H1 (cell line): Measurements from ENCODE around the gene RAB14. TPM values are rescaled to one million over a fixed set of nuclear protein-coding genes. Genes with fewer than 3 reads are reported as not detected.

Experiments
- POLR2A ChIP-seq, 2 experiments: IDR thresholded peaks; 1 replicate in 1 of 2; 2 replicates in 1 of 2; pipeline ENCODE4 v1.6.1; 2011; ENCODE audit warnings: low read depth in 2 of 2, low read length in 2 of 2, mild to moderate bottlenecking in 2 of 2; ENCODE audit errors: control extremely low read depth in 1 of 2
- POU5F1 ChIP-seq: IDR thresholded peaks from 2 replicates; pipeline ENCODE4 v1.6.1; 2011; ENCODE audit warnings: low read depth, mild to moderate bottlenecking, low read length, moderate library complexity
- polyA plus RNA-seq, 7 experiments: library from polyadenylated mRNA; depleted of rRNA in 3 of 7; stranded (reverse) in 5 of 7; unstranded in 2 of 7; fragments of >200 nt in 5 of 7; fragments of 200-250 nt in 2 of 7; gene quantifications; 1 replicate in 5 of 7; 2 replicates in 1 of 7; 4 replicates in 1 of 7; pipeline versions ENCODE4 v1.2.1 to v1.2.3, GENCODE V29; 2011 to 2013; ENCODE audit warnings: missing spikeins in 2 of 7, mixed read lengths in 2 of 7
- total RNA-seq: library from RNA; stranded (reverse); fragmentation: NEBNext Ultra II Directional; extraction: Animal tissue kit (Norgen Biotek cat#: 25700); gene quantifications from 2 replicates; pipeline ENCODE4 v1.2.1, GENCODE V29; 2021

The RAB14 gene
- total and polyA plus RNA-seq, 2 of the 8 experiments (the other 6 are each of a cell fraction or from before 2014, with no cell fraction given): 9.1 to 44.8 TPM

DNA sequence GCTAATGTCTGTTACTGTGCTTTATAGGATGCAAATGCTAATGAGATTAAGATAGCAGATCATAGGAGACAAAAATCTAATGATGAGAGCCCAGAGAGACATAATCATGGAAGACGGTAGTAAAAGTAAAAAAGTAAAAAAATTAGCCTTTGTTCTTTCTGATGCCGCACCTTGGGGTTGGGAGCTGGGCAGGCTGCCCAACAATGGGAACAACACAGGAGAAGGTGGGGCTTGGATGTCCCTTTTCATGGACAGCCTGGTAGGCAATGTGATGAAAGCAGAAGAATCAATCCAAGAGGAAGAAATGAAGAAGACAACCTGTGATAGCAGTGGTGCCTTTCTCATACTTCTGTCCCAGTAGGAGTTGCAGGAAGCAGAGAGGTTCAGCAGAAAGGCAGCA is 57.2 kb downstream of the RAB14 start (continued):
- TF ChIP-seq POU5F1 (no peak), POLR2A (IDR thresholded peaks at IDR 0.05; ENCODE audit: control extremely low read depth in 1 of 2, low read depth in 2 of 2, low read length in 2 of 2) (no peak)
- TF ChIP-seq, all 59 proteins: peak for 0
